Liver (tissue), 9 donors: Measurements from ENCODE around the gene GALNT10. TPM values are rescaled to one million over a fixed set of nuclear protein-coding genes. Genes with fewer than 3 reads are reported as not detected.

ENCODE experiments used
- DNase-seq: peaks from one replicate; pipeline ENCODE4 v3.0.0-alpha.2; 2017; ENCODE audit warnings: low spot score
- H3K27ac ChIP-seq, 2 donors: one replicate each; pipeline ENCODE4 v1.7.0; 2013; ENCODE audit warnings: inconsistent platforms in 2 of 2, low read length in 2 of 2, control low read depth in 1 of 2, low read depth in 1 of 2, mild to moderate bottlenecking in 1 of 2
- H3K27me3 ChIP-seq, 4 donors: one replicate each; pipeline versions ENCODE4 v1.6.1 to v1.7.0; 2013; ENCODE audit warnings: low read length in 3 of 4, inconsistent platforms in 1 of 4, mild to moderate bottlenecking in 1 of 4, moderate library complexity in 1 of 4; ENCODE audit not compliant: control insufficient read depth in 4 of 4, insufficient read depth in 4 of 4
- H3K36me3 ChIP-seq, 4 donors: one replicate each; pipeline versions ENCODE4 v1.6.1 to v1.7.0; 2013; ENCODE audit warnings: low read length in 3 of 4, mild to moderate bottlenecking in 3 of 4, low read depth in 1 of 4, moderate library complexity in 1 of 4; ENCODE audit not compliant: control insufficient read depth in 4 of 4, insufficient read depth in 3 of 4
- H3K4me1 ChIP-seq, 4 donors: one replicate each; pipeline versions ENCODE4 v1.6.1 to v1.7.0; 2013; ENCODE audit warnings: low read length in 3 of 4, mild to moderate bottlenecking in 3 of 4, moderate library complexity in 1 of 4; ENCODE audit not compliant: control insufficient read depth in 4 of 4, insufficient read depth in 4 of 4
- H3K4me3 ChIP-seq, 3 donors: one replicate each; pipeline versions ENCODE4 v1.6.1 to v1.7.0; 2013; ENCODE audit warnings: low read length in 3 of 3, control low read depth in 1 of 3, low read depth in 1 of 3, mild to moderate bottlenecking in 1 of 3
- H3K9ac ChIP-seq, 2 donors: one replicate each; pipeline ENCODE4 v1.7.0; 2013; ENCODE audit warnings: low read length in 2 of 2, mild to moderate bottlenecking in 2 of 2, moderate library complexity in 2 of 2, control low read depth in 1 of 2, low read depth in 1 of 2
- H3K9me3 ChIP-seq, 4 donors: one replicate each; pipeline versions ENCODE4 v1.6.1 to v1.7.0; 2013; ENCODE audit warnings: low read length in 3 of 4; ENCODE audit not compliant: control insufficient read depth in 4 of 4
- EGR1 ChIP-seq, 2 donors: IDR thresholded peaks; 2 replicates each; pipeline ENCODE4 v1.6.1; 2016 to 2018; ENCODE audit warnings: antibody characterized with exemption in 2 of 2, low read depth in 2 of 2
- FOXA1 ChIP-seq: IDR thresholded peaks from 2 replicates; pipeline ENCODE4 v1.6.1; 2016; ENCODE audit warnings: antibody characterized with exemption
- FOXA2 ChIP-seq: IDR thresholded peaks from 2 replicates; pipeline ENCODE4 v1.6.1; 2016; ENCODE audit warnings: antibody characterized with exemption
- GABPA ChIP-seq, 2 donors: IDR thresholded peaks in 1 of 2; conservative IDR thresholded peaks in 1 of 2; 2 replicates each; pipeline ENCODE4 v1.6.1; 2016; ENCODE audit warnings: antibody characterized with exemption in 2 of 2, mild to moderate bottlenecking in 1 of 2, moderate library complexity in 1 of 2
- HNF4A ChIP-seq, 2 donors: conservative IDR thresholded peaks; 2 replicates each; pipeline ENCODE4 v1.6.1; 2016; ENCODE audit warnings: antibody characterized with exemption in 2 of 2, mild to moderate bottlenecking in 2 of 2
- HNF4G ChIP-seq: IDR thresholded peaks from 2 replicates; pipeline ENCODE4 v1.6.1; 2016; ENCODE audit warnings: antibody characterized with exemption
- JUND ChIP-seq, 2 donors: IDR thresholded peaks; 2 replicates each; pipeline ENCODE4 v1.6.1; 2016; ENCODE audit warnings: antibody characterized with exemption in 2 of 2
- NR2F2 ChIP-seq: IDR thresholded peaks from 2 replicates; pipeline ENCODE4 v1.6.1; 2016; ENCODE audit warnings: antibody characterized with exemption
- RAD21 ChIP-seq, 2 donors: IDR thresholded peaks; 2 replicates each; pipeline ENCODE4 v1.6.1; 2016; ENCODE audit warnings: antibody characterized with exemption in 2 of 2, mild to moderate bottlenecking in 2 of 2
- RXRA ChIP-seq, 2 donors: IDR thresholded peaks; 2 replicates each; pipeline ENCODE4 v1.6.1; 2017 to 2018; ENCODE audit warnings: antibody characterized with exemption in 2 of 2, mild to moderate bottlenecking in 1 of 2
- SP1 ChIP-seq: IDR thresholded peaks from 2 replicates; pipeline ENCODE4 v1.6.1; 2018; ENCODE audit warnings: antibody characterized with exemption, mild to moderate bottlenecking
- TAF1 ChIP-seq: conservative IDR thresholded peaks from 2 replicates; pipeline ENCODE4 v1.6.1; 2016; ENCODE audit warnings: antibody characterized with exemption, mild to moderate bottlenecking
- YY1 ChIP-seq: IDR thresholded peaks from 2 replicates; pipeline ENCODE4 v1.6.1; 2016; ENCODE audit warnings: antibody characterized with exemption, mild to moderate bottlenecking
- whole genome bisulfite sequencing: extraction: QIAGEN DNeasy Blood & Tissue Kit; methylation state at CpG from one replicate; pipeline ENCODE4 v1.1.7; 2013; 5-methylcytosine and 5-hydroxymethylcytosine counted together
- polyA plus RNA-seq, 2 donors: library from polyadenylated mRNA; stranded (reverse) in 1 of 2; unstranded in 1 of 2; fragments of 200-250 nt in 1 of 2; fragments of >200 nt in 1 of 2; fragmentation: Nextera tagmentation in 1 of 2; extraction: Ambion mirVana in 1 of 2; gene quantifications; one replicate each; pipeline versions ENCODE4 v1.2.1 to v1.2.3, GENCODE V29; 2013 to 2015
- total RNA-seq, 2 donors: library from RNA; depleted of rRNA; stranded (reverse); fragments of >200 nt; gene quantifications; one replicate each; pipeline ENCODE4 v1.2.3, GENCODE V29; 2014
- TF ChIP-seq, protein P1 (sequence below): fragments of 150-350 bp; IDR thresholded peaks from 2 replicates; pipeline ENCODE4 v1.5.1; 2017; ENCODE audit warnings: improper control_type of control experiment, low read depth, low read length; ENCODE audit not compliant: missing input control
- TF ChIP-seq, protein P2 (sequence below): IDR thresholded peaks from 2 replicates; pipeline ENCODE4 v1.6.1; 2016; ENCODE audit warnings: antibody characterized with exemption
- TF ChIP-seq, protein P3 (sequence below): IDR thresholded peaks from 2 replicates; pipeline ENCODE4 v1.6.1; 2016; ENCODE audit warnings: antibody characterized with exemption, mild to moderate bottlenecking
- TF ChIP-seq, protein P4 (sequence below): IDR thresholded peaks from 2 replicates; pipeline ENCODE4 v1.6.1; 2016; ENCODE audit warnings: antibody characterized with exemption
- TF ChIP-seq, protein P5 (sequence below): IDR thresholded peaks from 2 replicates; pipeline ENCODE4 v1.6.1; 2016; ENCODE audit warnings: antibody characterized with exemption
- donor health status: healthy.
- donor health status: healthy.
- donor health status: healthy.
- donor health status: healthy.
- donor health status: healthy.

The GALNT10 gene
- total and polyA plus RNA-seq, 4 donors, result 1.1 to 17.8 (median 5.3) TPM

DNA sequence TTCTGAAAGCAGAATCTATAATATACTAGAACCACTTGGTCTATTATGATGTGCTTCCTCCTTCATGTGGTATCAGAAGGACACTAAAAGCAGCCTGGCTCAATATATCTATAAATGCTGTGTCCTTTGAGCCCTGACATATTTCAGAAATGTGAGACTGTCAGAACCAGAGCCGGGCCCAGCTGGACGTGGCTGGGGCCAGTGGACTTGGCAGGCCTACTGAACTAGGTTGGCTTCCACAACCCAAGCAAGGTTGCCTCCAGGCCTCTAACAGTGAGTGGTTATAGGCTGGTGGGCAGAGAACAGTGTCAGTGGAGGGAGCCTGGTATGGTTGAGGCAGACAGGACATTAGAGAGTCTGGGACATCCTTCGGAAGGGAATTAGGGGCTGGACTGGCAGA is 78.9 kb downstream of the GALNT10 start:
- DNase-seq, result no peak

DNA sequence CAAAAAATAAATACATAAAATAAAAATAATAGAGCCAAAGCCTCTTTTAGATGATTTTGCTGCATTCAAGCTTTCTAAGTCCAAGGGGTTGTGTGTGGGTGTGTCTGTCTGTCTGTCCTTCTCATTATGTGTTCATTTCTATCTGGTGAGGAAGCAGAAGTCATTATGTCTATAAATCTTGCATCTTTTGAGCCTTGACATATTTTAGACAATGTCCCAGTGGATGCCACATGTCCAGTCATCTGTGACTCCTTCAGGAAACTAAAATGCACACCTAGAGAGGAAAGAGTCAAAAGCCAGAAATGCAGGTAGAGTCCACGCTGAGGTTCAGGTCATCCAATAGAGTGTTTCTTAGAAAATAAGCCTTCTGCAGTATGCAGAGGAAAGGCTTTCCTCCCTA is 80.9 kb downstream of the GALNT10 start:
- 88% methylated on average over 1 of the region's 1 CpG for WGBS
- no peaks in the 10 kb centered on the region for H3K36me3 ChIP-seq
- no peak overlapping the region for H3K9ac ChIP-seq
- H3K4me3 ChIP-seq, result no peak overlapping the region
- DNase-seq, result no peak
- H3K27me3 ChIP-seq, result no peaks in the 10 kb centered on the region
- H3K9me3 ChIP-seq, result no peaks in the 10 kb centered on the region
- H3K27ac ChIP-seq, result no peak overlapping the region
- TF ChIP-seq NR2F2, result no peak
- TF ChIP-seq, protein P1, sequence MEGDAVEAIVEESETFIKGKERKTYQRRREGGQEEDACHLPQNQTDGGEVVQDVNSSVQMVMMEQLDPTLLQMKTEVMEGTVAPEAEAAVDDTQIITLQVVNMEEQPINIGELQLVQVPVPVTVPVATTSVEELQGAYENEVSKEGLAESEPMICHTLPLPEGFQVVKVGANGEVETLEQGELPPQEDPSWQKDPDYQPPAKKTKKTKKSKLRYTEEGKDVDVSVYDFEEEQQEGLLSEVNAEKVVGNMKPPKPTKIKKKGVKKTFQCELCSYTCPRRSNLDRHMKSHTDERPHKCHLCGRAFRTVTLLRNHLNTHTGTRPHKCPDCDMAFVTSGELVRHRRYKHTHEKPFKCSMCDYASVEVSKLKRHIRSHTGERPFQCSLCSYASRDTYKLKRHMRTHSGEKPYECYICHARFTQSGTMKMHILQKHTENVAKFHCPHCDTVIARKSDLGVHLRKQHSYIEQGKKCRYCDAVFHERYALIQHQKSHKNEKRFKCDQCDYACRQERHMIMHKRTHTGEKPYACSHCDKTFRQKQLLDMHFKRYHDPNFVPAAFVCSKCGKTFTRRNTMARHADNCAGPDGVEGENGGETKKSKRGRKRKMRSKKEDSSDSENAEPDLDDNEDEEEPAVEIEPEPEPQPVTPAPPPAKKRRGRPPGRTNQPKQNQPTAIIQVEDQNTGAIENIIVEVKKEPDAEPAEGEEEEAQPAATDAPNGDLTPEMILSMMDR, result no peak
- TF ChIP-seq, protein P2, sequence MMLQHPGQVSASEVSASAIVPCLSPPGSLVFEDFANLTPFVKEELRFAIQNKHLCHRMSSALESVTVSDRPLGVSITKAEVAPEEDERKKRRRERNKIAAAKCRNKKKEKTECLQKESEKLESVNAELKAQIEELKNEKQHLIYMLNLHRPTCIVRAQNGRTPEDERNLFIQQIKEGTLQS, result no peak
- TF ChIP-seq HNF4A (conservative IDR thresholded peaks at IDR 0.05), result no peak
- no peak for TF ChIP-seq JUND (IDR thresholded peaks at IDR 0.05)
- no peaks in the 10 kb centered on the region for H3K4me1 ChIP-seq

More for the DNA sequence above, 78.9 kb downstream of the GALNT10 start:
- no peaks in the 10 kb centered on the region for H3K36me3 ChIP-seq
- H3K27ac ChIP-seq, result no peak overlapping the region
- TF ChIP-seq, protein P3, sequence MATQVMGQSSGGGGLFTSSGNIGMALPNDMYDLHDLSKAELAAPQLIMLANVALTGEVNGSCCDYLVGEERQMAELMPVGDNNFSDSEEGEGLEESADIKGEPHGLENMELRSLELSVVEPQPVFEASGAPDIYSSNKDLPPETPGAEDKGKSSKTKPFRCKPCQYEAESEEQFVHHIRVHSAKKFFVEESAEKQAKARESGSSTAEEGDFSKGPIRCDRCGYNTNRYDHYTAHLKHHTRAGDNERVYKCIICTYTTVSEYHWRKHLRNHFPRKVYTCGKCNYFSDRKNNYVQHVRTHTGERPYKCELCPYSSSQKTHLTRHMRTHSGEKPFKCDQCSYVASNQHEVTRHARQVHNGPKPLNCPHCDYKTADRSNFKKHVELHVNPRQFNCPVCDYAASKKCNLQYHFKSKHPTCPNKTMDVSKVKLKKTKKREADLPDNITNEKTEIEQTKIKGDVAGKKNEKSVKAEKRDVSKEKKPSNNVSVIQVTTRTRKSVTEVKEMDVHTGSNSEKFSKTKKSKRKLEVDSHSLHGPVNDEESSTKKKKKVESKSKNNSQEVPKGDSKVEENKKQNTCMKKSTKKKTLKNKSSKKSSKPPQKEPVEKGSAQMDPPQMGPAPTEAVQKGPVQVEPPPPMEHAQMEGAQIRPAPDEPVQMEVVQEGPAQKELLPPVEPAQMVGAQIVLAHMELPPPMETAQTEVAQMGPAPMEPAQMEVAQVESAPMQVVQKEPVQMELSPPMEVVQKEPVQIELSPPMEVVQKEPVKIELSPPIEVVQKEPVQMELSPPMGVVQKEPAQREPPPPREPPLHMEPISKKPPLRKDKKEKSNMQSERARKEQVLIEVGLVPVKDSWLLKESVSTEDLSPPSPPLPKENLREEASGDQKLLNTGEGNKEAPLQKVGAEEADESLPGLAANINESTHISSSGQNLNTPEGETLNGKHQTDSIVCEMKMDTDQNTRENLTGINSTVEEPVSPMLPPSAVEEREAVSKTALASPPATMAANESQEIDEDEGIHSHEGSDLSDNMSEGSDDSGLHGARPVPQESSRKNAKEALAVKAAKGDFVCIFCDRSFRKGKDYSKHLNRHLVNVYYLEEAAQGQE, result no peak
- TF ChIP-seq, protein P2, result no peak
- TF ChIP-seq JUND (IDR thresholded peaks at IDR 0.05) (no peak), EGR1 (IDR thresholded peaks at IDR 0.05; ENCODE audit: low read depth in 2 of 2) (no peak), TAF1 (no peak), RAD21 (IDR thresholded peaks at IDR 0.05) (no peak), GABPA (IDR thresholded peaks at IDR 0.05 in 1 of 2, conservative IDR thresholded peaks at IDR 0.05 in 1 of 2) (no peak), HNF4G (no peak), FOXA2 (no peak), FOXA1 (no peak), SP1 (no peak), NR2F2 (no peak), RXRA (IDR thresholded peaks at IDR 0.05) (no peak), YY1 (no peak), HNF4A (conservative IDR thresholded peaks at IDR 0.05) (no peak)
- TF ChIP-seq, protein P4, sequence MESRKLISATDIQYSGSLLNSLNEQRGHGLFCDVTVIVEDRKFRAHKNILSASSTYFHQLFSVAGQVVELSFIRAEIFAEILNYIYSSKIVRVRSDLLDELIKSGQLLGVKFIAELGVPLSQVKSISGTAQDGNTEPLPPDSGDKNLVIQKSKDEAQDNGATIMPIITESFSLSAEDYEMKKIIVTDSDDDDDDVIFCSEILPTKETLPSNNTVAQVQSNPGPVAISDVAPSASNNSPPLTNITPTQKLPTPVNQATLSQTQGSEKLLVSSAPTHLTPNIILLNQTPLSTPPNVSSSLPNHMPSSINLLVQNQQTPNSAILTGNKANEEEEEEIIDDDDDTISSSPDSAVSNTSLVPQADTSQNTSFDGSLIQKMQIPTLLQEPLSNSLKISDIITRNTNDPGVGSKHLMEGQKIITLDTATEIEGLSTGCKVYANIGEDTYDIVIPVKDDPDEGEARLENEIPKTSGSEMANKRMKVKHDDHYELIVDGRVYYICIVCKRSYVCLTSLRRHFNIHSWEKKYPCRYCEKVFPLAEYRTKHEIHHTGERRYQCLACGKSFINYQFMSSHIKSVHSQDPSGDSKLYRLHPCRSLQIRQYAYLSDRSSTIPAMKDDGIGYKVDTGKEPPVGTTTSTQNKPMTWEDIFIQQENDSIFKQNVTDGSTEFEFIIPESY, result no peak
- TF ChIP-seq, protein P1, result no peak
- TF ChIP-seq, protein P5, sequence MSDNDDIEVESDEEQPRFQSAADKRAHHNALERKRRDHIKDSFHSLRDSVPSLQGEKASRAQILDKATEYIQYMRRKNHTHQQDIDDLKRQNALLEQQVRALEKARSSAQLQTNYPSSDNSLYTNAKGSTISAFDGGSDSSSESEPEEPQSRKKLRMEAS, result no peak
- no peaks in the 10 kb centered on the region for H3K27me3 ChIP-seq
- 97% methylated on average over 3 of the region's 3 CpGs for WGBS
- no peaks in the 10 kb centered on the region for H3K9me3 ChIP-seq
- H3K9ac ChIP-seq, result no peak overlapping the region
- H3K4me1 ChIP-seq, result no peaks in the 10 kb centered on the region
- H3K4me3 ChIP-seq, result no peak overlapping the region
